Lung (tissue), 12 donors: ENCODE measurements around the gene CACNA1D. TPM values are rescaled to one million over a fixed set of nuclear protein-coding genes. Genes with fewer than 3 reads are reported as not detected.

Experiments
- ATAC-seq: fragments of 200-7000 bp; cut with Tn5 transposase; one replicate; pipeline ENCODE4 v1.9.1; 2020; ENCODE audit warnings: moderate number of reproducible peaks; ENCODE audit not compliant: insufficient read depth, low FRiP score
- DNase-seq, 3 donors: peaks; one replicate each; pipeline ENCODE4 v3.0.0-alpha.2; 2013 to 2017
- H3K27ac ChIP-seq, 2 donors: one replicate each; pipeline ENCODE4 v1.5.1; 2013; ENCODE audit warnings: mild to moderate bottlenecking in 2 of 2, moderate library complexity in 2 of 2, control low read depth in 1 of 2, inconsistent platforms in 1 of 2, low read depth in 1 of 2, low read length in 1 of 2
- H3K27me3 ChIP-seq, 3 donors: one replicate each; pipeline ENCODE4 v1.5.1; 2013; ENCODE audit warnings: low read length in 2 of 3; ENCODE audit not compliant: control insufficient read depth in 3 of 3, insufficient read depth in 3 of 3
- H3K36me3 ChIP-seq, 4 donors: one replicate each; pipeline ENCODE4 v1.5.1; 2013; ENCODE audit warnings: low read length in 4 of 4, mild to moderate bottlenecking in 1 of 4, moderate library complexity in 1 of 4; ENCODE audit not compliant: control insufficient read depth in 4 of 4, insufficient read depth in 4 of 4
- H3K4me1 ChIP-seq, 5 donors: one replicate each; pipeline ENCODE4 v1.5.1; 2013; ENCODE audit warnings: low read length in 5 of 5, mild to moderate bottlenecking in 2 of 5, moderate library complexity in 1 of 5; ENCODE audit not compliant: control insufficient read depth in 5 of 5, insufficient read depth in 5 of 5
- H3K4me3 ChIP-seq: one replicate; pipeline ENCODE4 v1.5.1; 2013; ENCODE audit warnings: mild to moderate bottlenecking, control low read depth, moderate library complexity
- H3K9ac ChIP-seq, 2 donors: one replicate each; pipeline ENCODE4 v1.5.1; 2013; ENCODE audit warnings: low read length in 2 of 2, control low read depth in 1 of 2; ENCODE audit not compliant: insufficient read depth in 1 of 2
- H3K9me3 ChIP-seq, 4 donors: one replicate each; pipeline ENCODE4 v1.5.1; 2013; ENCODE audit warnings: low read length in 3 of 4, mild to moderate bottlenecking in 1 of 4, moderate library complexity in 1 of 4; ENCODE audit not compliant: control insufficient read depth in 4 of 4, insufficient read depth in 3 of 4
- CTCF ChIP-seq: IDR thresholded peaks from 2 replicates; pipeline ENCODE4 v1.5.1; 2012; ENCODE audit warnings: mild to moderate bottlenecking; ENCODE audit errors: control extremely low read depth, extremely low read depth
- WGBS, 2 donors: extraction: QIAGEN DNeasy Blood & Tissue Kit; methylation state at CpG; one replicate each; pipeline ENCODE4 v1.1.7; 2013; 5-methylcytosine and 5-hydroxymethylcytosine counted together
- polyA plus RNA-seq, 2 donors: library from polyadenylated mRNA; stranded (reverse); fragments of 200-250 nt; gene quantifications; one replicate each; pipeline ENCODE4 v1.2.1, GENCODE V29; 2013
- total RNA-seq, 2 donors: library from RNA; depleted of rRNA in 1 of 2; stranded (reverse); fragments of >200 nt in 1 of 2; gene quantifications; one replicate each; pipeline ENCODE4 v1.2.1, GENCODE V29; 2014 to 2021
- donor health status: control.
- donor health status: control.
- donor health status: Bipolar disorder and iron deficiency.
- donor health status: healthy.
- donor health status: DM: yes; HTN: yes; CAD: no.

CACNA1D gene
- total and polyA plus RNA-seq, 4 donors, result 2.7 to 96.8 (median 23.1) TPM

GRCh38 chr3:53496984-53497383, 2.6 kb downstream of the CACNA1D start:
- ATAC-seq, result no peak
- H3K9me3 ChIP-seq, result peaks cover 0 to 2% (median 0%) of the 10 kb centered on the region in 4 donors
- no peak overlapping the region for H3K4me3 ChIP-seq
- no peak overlapping the region for H3K27ac ChIP-seq
- DNase-seq, result no peak
- H3K36me3 ChIP-seq, result peaks cover 0 to 12% (median 4%) of the 10 kb centered on the region in 4 donors
- peaks cover 0 to 72% (median 33%) of the 10 kb centered on the region in 5 donors for H3K4me1 ChIP-seq
- WGBS, 2 donors, result 37 to 47% methylated on average over 5 of the region's 5 CpGs
- no peak for TF ChIP-seq CTCF
- peaks cover 0 to 2% (median 0%) of the 10 kb centered on the region in 3 donors for H3K27me3 ChIP-seq
- H3K9ac ChIP-seq, result no peak overlapping the region

GRCh38 chr3:53498806-53499641, 4.6 kb downstream of the CACNA1D start:
- peaks cover 0 to 2% (median 0%) of the 10 kb centered on the region in 3 donors for H3K27me3 ChIP-seq
- H3K4me3 ChIP-seq, result no peak overlapping the region
- TF ChIP-seq CTCF, result no peak
- H3K9me3 ChIP-seq, result peaks cover 0 to 2% (median 0%) of the 10 kb centered on the region in 4 donors
- peaks cover 0 to 59% (median 26%) of the 10 kb centered on the region in 5 donors for H3K4me1 ChIP-seq
- ATAC-seq, result no peak
- peak overlapping the region in 1 of 2 donors; percentile 55 for H3K9ac ChIP-seq
- peak in 2 of 3 donors; percentile 34 to 36 for DNase-seq
- no peak overlapping the region for H3K27ac ChIP-seq
- peaks cover 0 to 17% (median 6%) of the 10 kb centered on the region in 4 donors for H3K36me3 ChIP-seq
- 70 to 78% methylated on average over 8 of the region's 8 CpGs for WGBS, 2 donors

GRCh38 chr3:53500165-53500777, 5.9 kb downstream of the CACNA1D start:
- Histone ChIP-seq H3K27me3 (no peaks in the 10 kb centered on the region), H3K4me1 (peaks cover 0 to 59% (median 26%) of the 10 kb centered on the region in 5 donors), H3K9ac (no peak overlapping the region), H3K36me3 (peaks cover 0 to 17% (median 6%) of the 10 kb centered on the region in 4 donors), H3K4me3 (no peak overlapping the region), H3K27ac (no peak overlapping the region), H3K9me3 (peaks cover 0 to 2% (median 0%) of the 10 kb centered on the region in 4 donors)
- 67 to 90% methylated on average over 6 to 7 of the region's 7 CpGs for WGBS, 2 donors
- no peak for TF ChIP-seq CTCF
- DNase-seq, result no peak
- peak; percentile 27 for ATAC-seq
